Lower leg skin (tissue), 4 donors: Measurements from ENCODE around the gene SREBF1. TPM values are rescaled to one million over a fixed set of nuclear protein-coding genes. Genes with fewer than 3 reads are reported as not detected.

Source experiments
- DNase-seq, 2 donors: peaks; one replicate each; pipeline ENCODE4 v3.0.0-alpha.2; 2019; ENCODE audit warnings: low spot score in 2 of 2
- H3K4me3 ChIP-seq: fragments of 200-600 bp; sonication (generic); 2 replicates; pipeline ENCODE4 v1.5.1; 2017; ENCODE audit warnings: mild to moderate bottlenecking, low read depth; ENCODE audit not compliant: poor library complexity, severe bottlenecking
- CTCF ChIP-seq, 3 donors: fragments of 450-650 bp; IDR thresholded peaks; one replicate each; pipeline ENCODE4 v1.5.1; 2016; ENCODE audit warnings: antibody characterized with exemption in 3 of 3, mild to moderate bottlenecking in 3 of 3, moderate library complexity in 2 of 3
- POLR2A ChIP-seq, 2 donors: fragments of 450-650 bp; IDR thresholded peaks; one replicate each; pipeline ENCODE4 v1.6.1; 2016 to 2017; ENCODE audit warnings: antibody characterized with exemption in 2 of 2, mild to moderate bottlenecking in 1 of 2, moderate library complexity in 1 of 2
- WGBS, 2 donors: methylation state at CpG; one replicate each; pipeline ENCODE4 v1.1.5; 2018; 5-methylcytosine and 5-hydroxymethylcytosine counted together
- intact Hi-C: fragments of 100-400 bp; cut with DNase I; formaldehyde crosslinking; loops from one replicate; pipeline ENCODE4 v1.15.0; 2023; ENCODE audit warnings: low total_unique reads
- total RNA-seq, 4 donors: library from RNA; depleted of rRNA; stranded (reverse); fragments of >200 nt; gene quantifications; one replicate each; pipeline ENCODE4 v1.1.0, GENCODE V29; 2016

The SREBF1 gene
- total RNA-seq, 4 donors from 2014 or later = 54.3 to 146 (median 102) TPM

GRCh38 chr17:17827826-17828621 lies 8.8 kb downstream of the SREBF1 start:
- 76 to 80% methylated on average over 13 of the region's 13 CpGs for WGBS, 2 donors
- H3K4me3 ChIP-seq = no peak overlapping the region
- intact Hi-C loops = no loop called here
- TF ChIP-seq CTCF (IDR thresholded peaks at IDR 0.05) = no peak
- no peak for TF ChIP-seq POLR2A (IDR thresholded peaks at IDR 0.05)
- no peak for DNase-seq

- WGBS, 2 donors = 45 to 78% methylated on average over 16 of the region's 16 CpGs
Measured at GRCh38 chr17:17826942-17827785, 9.6 kb downstream of the SREBF1 start.

GRCh38 chr17:17826342-17826713 lies 10.5 kb downstream of the SREBF1 start:
- no peak overlapping the region for H3K4me3 ChIP-seq
- intact Hi-C loops = no loop called here
- 83 to 100% methylated on average over 2 of the region's 2 CpGs for WGBS, 2 donors
- TF ChIP-seq CTCF (IDR thresholded peaks at IDR 0.05) = no peak
- no peak for DNase-seq

More at GRCh38 chr17:17826942-17827785, 9.6 kb downstream of the SREBF1 start:
- no peak for DNase-seq
- intact Hi-C loops = no loop called here
- H3K4me3 ChIP-seq = no peak overlapping the region
- TF ChIP-seq POLR2A (IDR thresholded peaks at IDR 0.05) = no peak

GRCh38 chr17:17824783-17825614 lies 11.8 kb downstream of the SREBF1 start:
- TF ChIP-seq CTCF (IDR thresholded peaks at IDR 0.05) = no peak
- no peak for TF ChIP-seq POLR2A (IDR thresholded peaks at IDR 0.05)
- DNase-seq = no peak
- intact Hi-C loops = no loop called here
- H3K4me3 ChIP-seq = no peak overlapping the region
- WGBS, 2 donors = 32 to 37% methylated on average over 14 of the region's 14 CpGs

GRCh38 chr17:17824119-17824782 lies 12.5 kb downstream of the SREBF1 start:
- no peak overlapping the region for H3K4me3 ChIP-seq
- no peak for DNase-seq
- WGBS, 2 donors = 14 to 18% methylated on average over 10 to 11 of the region's 11 CpGs
- intact Hi-C loops = no loop called here
- TF ChIP-seq CTCF (IDR thresholded peaks at IDR 0.05) = no peak
